ENCODE results near the gene PC. TPM values are rescaled to one million over a fixed set of nuclear protein-coding genes. Genes with fewer than 3 reads are reported as not detected.

Gene PC
- total and polyA plus RNA-seq, 12 donors, result 40.6 to 231 (median 83.2) TPM

GRCh38 chr11:66870131-66870530 is 88.1 kb downstream of the PC start:
- no peak overlapping the region for H3K27ac ChIP-seq
- 93 to 97% (median 96%) methylated on average over 3 to 16 of the region's 16 CpGs for WGBS, 4 donors
- H3K4me1 ChIP-seq (replicated peaks in 1 of 2), result no peaks in the 10 kb centered on the region
- no peak for DNase-seq
- H3K36me3 ChIP-seq (replicated peaks in 1 of 2), result peaks cover 0 to 24% of the 10 kb centered on the region in 2 donors
- H3K4me3 ChIP-seq, result no peak overlapping the region
- no peaks in the 10 kb centered on the region for H3K9me3 ChIP-seq (replicated peaks in 1 of 3)
- intact Hi-C loops (cut with DNase I), result no loop called here
- TF ChIP-seq, protein P1, sequence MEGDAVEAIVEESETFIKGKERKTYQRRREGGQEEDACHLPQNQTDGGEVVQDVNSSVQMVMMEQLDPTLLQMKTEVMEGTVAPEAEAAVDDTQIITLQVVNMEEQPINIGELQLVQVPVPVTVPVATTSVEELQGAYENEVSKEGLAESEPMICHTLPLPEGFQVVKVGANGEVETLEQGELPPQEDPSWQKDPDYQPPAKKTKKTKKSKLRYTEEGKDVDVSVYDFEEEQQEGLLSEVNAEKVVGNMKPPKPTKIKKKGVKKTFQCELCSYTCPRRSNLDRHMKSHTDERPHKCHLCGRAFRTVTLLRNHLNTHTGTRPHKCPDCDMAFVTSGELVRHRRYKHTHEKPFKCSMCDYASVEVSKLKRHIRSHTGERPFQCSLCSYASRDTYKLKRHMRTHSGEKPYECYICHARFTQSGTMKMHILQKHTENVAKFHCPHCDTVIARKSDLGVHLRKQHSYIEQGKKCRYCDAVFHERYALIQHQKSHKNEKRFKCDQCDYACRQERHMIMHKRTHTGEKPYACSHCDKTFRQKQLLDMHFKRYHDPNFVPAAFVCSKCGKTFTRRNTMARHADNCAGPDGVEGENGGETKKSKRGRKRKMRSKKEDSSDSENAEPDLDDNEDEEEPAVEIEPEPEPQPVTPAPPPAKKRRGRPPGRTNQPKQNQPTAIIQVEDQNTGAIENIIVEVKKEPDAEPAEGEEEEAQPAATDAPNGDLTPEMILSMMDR (IDR thresholded peaks at IDR 0.05), result no peak
- no peak for TF ChIP-seq POLR2A (IDR thresholded peaks at IDR 0.05)
- no peaks in the 10 kb centered on the region for H3K27me3 ChIP-seq

GRCh38 chr11:66869567-66869870 is 88.7 kb downstream of the PC start:
- Histone ChIP-seq H3K27me3 (no peaks in the 10 kb centered on the region), H3K4me1 (replicated peaks in 1 of 2) (no peaks in the 10 kb centered on the region), H3K27ac (no peak overlapping the region), H3K36me3 (replicated peaks in 1 of 2) (peaks cover 0 to 24% of the 10 kb centered on the region in 2 donors), H3K9me3 (replicated peaks in 1 of 3) (no peaks in the 10 kb centered on the region), H3K4me3 (no peak overlapping the region)
- TF ChIP-seq POLR2A (IDR thresholded peaks at IDR 0.05), result no peak
- TF ChIP-seq, protein P1 (IDR thresholded peaks at IDR 0.05), result no peak
- WGBS, 4 donors, result 91 to 97% (median 96%) methylated on average over 7 to 9 of the region's 9 CpGs
- intact Hi-C loops (cut with DNase I), result no loop called here
- no peak for DNase-seq

DNA sequence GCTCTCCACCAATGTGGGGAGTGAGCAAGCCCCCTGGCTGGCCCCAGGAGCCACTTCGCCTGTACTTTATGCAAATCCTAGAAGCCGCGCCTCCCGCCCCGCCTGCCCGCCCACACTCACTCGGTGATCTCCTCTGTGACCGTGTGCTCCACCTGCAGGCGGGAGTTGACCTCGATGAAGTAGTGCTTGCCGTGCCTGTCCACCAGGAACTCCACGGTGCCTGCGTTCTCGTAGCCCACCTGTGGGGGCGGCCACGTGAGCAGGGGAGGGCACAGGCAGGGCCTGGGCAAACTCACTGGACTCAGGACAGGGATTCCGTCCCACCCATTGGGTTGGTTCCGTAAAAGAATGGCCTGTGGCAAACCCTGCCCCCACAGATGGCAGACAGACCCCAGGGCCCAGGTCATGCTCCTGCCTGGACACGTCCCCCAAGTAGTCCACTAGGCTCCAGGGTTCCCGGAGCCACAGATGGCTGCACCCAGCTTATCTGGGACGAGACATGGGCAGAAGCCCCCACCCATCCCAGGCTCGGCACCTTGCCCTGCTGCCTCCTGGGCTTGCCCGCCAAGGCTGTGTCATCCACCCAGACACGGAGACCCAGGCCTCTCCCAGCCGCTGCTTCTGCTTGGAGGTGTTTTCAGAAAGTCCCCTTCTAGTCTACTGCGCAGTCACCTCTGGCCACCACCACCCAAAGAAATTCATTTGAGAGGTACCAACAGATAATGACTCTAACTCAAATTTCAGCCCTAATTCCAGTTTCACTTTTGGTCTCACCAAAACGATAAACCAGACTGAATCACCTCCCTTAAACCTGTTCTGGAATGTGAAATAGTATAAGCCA is 89.2 kb downstream of the PC start:
- Histone ChIP-seq H3K36me3 (replicated peaks in 1 of 2) (peaks cover 0 to 24% of the 10 kb centered on the region in 2 donors), H3K27me3 (no peaks in the 10 kb centered on the region), H3K27ac (no peak overlapping the region), H3K4me1 (replicated peaks in 1 of 2) (no peaks in the 10 kb centered on the region), H3K4me3 (no peak overlapping the region), H3K9me3 (replicated peaks in 1 of 3) (no peaks in the 10 kb centered on the region)
- intact Hi-C loops (cut with DNase I), result no loop called here
- TF ChIP-seq POLR2A (IDR thresholded peaks at IDR 0.05), result no peak
- TF ChIP-seq, protein P1 (IDR thresholded peaks at IDR 0.05), result no peak
- WGBS, 4 donors, result 74 to 91% (median 75%) methylated on average over 13 to 27 of the region's 27 CpGs
- DNase-seq, result no peak

DNA sequence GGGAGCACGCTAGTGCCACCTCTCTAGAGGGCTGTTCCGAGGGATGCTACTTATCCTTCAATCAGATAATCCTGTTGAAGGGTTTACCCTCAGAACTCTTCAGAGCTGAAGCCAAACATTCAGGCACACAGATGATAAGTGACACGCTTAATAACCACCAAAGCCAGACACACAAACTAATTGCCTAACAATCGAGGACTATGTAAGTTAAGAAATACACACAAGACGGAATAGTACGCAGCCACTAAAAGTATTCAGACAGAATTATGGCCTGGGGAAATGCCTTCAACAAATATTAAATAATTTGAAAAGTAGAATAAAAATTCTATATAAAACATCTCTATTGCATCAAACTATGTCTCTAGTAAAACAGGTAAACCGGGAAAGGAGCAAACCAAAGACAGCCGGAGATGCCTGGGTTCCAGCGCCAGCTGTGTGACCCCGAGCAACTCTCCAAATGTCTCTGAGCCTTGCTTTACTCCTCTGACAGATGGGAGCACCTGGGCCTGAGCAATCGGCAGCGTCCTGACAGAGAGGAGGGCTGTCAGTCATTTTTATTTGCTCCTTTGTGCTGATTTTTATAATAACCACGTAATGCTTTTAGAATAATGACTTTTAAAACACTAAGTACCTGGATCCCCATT is 90.0 kb downstream of the PC start:
- Histone ChIP-seq H3K4me1 (replicated peaks in 1 of 2) (no peaks in the 10 kb centered on the region), H3K27me3 (no peaks in the 10 kb centered on the region), H3K9me3 (replicated peaks in 1 of 3) (no peaks in the 10 kb centered on the region), H3K4me3 (no peak overlapping the region), H3K36me3 (replicated peaks in 1 of 2) (peaks cover 0 to 24% of the 10 kb centered on the region in 2 donors), H3K27ac (no peak overlapping the region)
- WGBS, 4 donors, result 95 to 97% (median 97%) methylated on average over 13 of the region's 13 CpGs
- no peak for TF ChIP-seq POLR2A (IDR thresholded peaks at IDR 0.05)
- intact Hi-C loops (cut with DNase I), result no loop called here
- DNase-seq, result no peak
